Left ventricle myocardium inferior (tissue), 1 donor: ENCODE measurements around the gene MYH9. TPM values are rescaled to one million over a fixed set of nuclear protein-coding genes. Genes with fewer than 3 reads are reported as not detected.

ENCODE experiments used
- DNase-seq: peaks from one replicate; pipeline ENCODE4 v3.0.0-alpha.2; 2020
- H3K27ac ChIP-seq: fragments of 200-600 bp; replicated peaks from 2 replicates; pipeline ENCODE4 v1.8.0; 2021
- H3K27me3 ChIP-seq: fragments of 200-600 bp; 2 replicates; pipeline ENCODE4 v1.8.0; 2021; ENCODE audit warnings: low read depth
- H3K36me3 ChIP-seq: fragments of 200-600 bp; 2 replicates; pipeline ENCODE4 v1.8.0; 2021
- H3K4me1 ChIP-seq: fragments of 200-600 bp; 2 replicates; pipeline ENCODE4 v1.8.0; 2021
- H3K4me3 ChIP-seq: fragments of 200-600 bp; 2 replicates; pipeline ENCODE4 v1.8.0; 2021; ENCODE audit warnings: mild to moderate bottlenecking, moderate library complexity
- H3K9me3 ChIP-seq: fragments of 200-600 bp; replicated peaks from 2 replicates; pipeline ENCODE4 v1.8.0; 2021
- CTCF ChIP-seq: fragments of 200-600 bp; IDR thresholded peaks from 2 replicates; pipeline ENCODE4 v1.8.0; 2021; ENCODE audit warnings: antibody characterized with exemption, mild to moderate bottlenecking, borderline replicate concordance
- intact Hi-C: fragments of 100-400 bp; cut with micrococcal nuclease; formaldehyde crosslinking; loops from one replicate; pipeline ENCODE4 v1.11.0; 2022
- total RNA-seq: library from RNA; stranded (reverse); fragmentation: NEBNext Ultra II Directional; extraction: Animal tissue kit (Norgen Biotek cat#: 25700); gene quantifications from one replicate; pipeline ENCODE4 v1.2.1, GENCODE V29; 2021
- donor health status: DM: no; HTN: yes; CAD: no; lungs with severe emphysema.

MYH9 gene
- total RNA-seq, 1 donor from 2014 or later: 150 TPM

DNA sequence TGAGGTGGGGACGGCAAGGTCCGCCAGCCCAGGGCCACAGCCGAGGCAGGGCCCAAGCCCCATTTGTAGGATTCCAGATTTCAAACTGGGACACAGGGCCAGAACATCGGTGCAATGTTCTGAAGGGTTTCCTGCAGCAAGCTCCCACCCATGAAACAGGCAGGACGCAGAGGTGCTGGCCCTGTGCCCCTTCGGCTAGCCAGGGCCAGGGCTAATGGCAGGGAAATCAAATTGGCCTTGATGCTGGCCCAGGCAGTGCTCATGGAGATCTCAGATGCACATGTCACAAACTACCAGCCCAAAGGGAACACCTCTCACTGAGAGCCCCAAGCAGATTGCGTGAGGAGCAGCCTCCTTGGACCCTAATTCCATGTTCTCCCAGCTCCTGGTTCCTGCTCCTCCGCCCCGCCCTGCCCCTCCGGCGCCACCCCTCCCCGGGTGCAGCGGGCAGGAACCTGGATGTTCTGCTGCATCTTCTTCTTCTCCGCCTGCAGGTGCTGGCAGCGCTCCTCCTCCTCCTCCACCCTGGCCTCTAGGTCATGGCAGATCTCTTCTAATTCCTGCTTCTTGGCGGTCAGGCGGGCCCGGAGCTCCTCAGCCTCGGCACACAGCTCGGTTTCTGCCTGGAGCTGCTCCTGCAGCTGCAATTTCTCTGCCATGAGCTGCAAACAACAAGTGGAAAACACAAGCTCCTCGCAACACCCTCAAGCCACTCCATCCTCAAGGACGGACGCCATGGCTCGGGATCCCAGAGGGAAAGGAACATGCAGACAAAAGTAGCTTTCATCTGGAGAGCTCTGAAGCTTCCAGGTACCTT, 87.2 kb downstream of the MYH9 start:
- intact Hi-C loops: loop anchor here (5.0 kb wide), 1 partner anchor 172 kb away; no protein-coding TSS in a partner anchor
- Histone ChIP-seq H3K27me3 (no peaks in the 10 kb centered on the region), H3K36me3 (peaks cover 100% of the 10 kb centered on the region), H3K27ac (peak overlapping the region; percentile 22), H3K4me1 (peaks cover 15% of the 10 kb centered on the region), H3K4me3 (no peak overlapping the region), H3K9me3 (no peaks in the 10 kb centered on the region)
- DNase-seq: no peak
- TF ChIP-seq CTCF: no peak

DNA sequence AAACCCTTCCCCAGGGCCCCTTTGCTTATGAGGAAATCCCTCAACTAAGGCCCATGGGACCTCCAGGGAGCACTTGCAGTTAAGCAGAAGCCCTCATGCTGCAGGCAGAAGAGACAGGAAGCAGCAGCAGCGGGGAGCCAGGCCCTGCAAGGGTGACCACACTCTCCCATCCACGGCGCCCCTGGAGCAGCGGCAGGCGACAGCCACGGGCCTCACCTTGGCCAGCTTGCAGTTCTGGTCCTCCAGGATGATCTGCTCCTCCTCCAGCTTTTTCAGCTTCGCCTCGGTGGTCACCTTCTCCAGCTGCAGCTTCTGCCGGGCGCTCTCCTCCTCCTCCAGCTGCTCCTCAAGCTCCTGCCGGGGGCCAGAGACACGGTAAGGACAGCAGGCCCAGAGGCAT, 87.9 kb downstream of the MYH9 start:
- no peak for DNase-seq
- H3K9me3 ChIP-seq: no peaks in the 10 kb centered on the region
- no peaks in the 10 kb centered on the region for H3K27me3 ChIP-seq
- no peak overlapping the region for H3K4me3 ChIP-seq
- peak overlapping the region; percentile 32 for H3K27ac ChIP-seq
- no peak for TF ChIP-seq CTCF
- peaks cover 14% of the 10 kb centered on the region for H3K4me1 ChIP-seq
- peaks cover 100% of the 10 kb centered on the region for H3K36me3 ChIP-seq
- intact Hi-C loops: loop anchor here (5.0 kb wide), 1 partner anchor 172 kb away; no protein-coding TSS in a partner anchor

DNA sequence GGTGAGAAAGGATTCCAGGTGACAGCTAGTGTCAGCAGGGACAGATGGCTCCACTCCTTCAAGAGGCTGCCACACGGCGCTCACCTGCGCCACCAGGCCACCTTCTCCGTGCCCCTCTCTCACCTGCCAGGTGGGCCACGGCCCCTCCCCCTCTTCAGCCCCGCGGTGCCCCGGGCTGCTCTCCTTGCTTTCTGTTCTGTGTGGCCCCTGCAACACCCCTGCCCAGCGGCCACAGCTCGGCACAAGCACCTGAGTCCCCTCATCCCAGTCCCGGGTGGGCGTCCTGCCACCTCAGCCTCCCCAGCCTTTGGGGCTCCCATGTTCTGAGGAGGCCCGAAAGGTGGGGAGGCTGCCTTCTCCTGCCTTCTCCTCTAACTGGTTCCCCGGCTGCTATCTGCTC, 88.5 kb downstream of the MYH9 start:
- peaks cover 10% of the 10 kb centered on the region for H3K4me1 ChIP-seq

GRCh38 chr22:36298601-36299000, 89.2 kb downstream of the MYH9 start:
- Histone ChIP-seq H3K27me3 (no peaks in the 10 kb centered on the region), H3K9me3 (no peaks in the 10 kb centered on the region), H3K36me3 (peaks cover 100% of the 10 kb centered on the region), H3K4me3 (no peak overlapping the region), H3K4me1 (peaks cover 10% of the 10 kb centered on the region), H3K27ac (no peak overlapping the region)
- intact Hi-C loops: no loop called here
- no peak for TF ChIP-seq CTCF
- DNase-seq: no peak

More for the DNA sequence above, 88.5 kb downstream of the MYH9 start:
- no peak for TF ChIP-seq CTCF
- intact Hi-C loops: no loop called here
- no peaks in the 10 kb centered on the region for H3K9me3 ChIP-seq
- H3K27me3 ChIP-seq: no peaks in the 10 kb centered on the region
- peaks cover 100% of the 10 kb centered on the region for H3K36me3 ChIP-seq
- H3K27ac ChIP-seq: peak overlapping the region; percentile 32
- no peak overlapping the region for H3K4me3 ChIP-seq
- no peak for DNase-seq

DNA sequence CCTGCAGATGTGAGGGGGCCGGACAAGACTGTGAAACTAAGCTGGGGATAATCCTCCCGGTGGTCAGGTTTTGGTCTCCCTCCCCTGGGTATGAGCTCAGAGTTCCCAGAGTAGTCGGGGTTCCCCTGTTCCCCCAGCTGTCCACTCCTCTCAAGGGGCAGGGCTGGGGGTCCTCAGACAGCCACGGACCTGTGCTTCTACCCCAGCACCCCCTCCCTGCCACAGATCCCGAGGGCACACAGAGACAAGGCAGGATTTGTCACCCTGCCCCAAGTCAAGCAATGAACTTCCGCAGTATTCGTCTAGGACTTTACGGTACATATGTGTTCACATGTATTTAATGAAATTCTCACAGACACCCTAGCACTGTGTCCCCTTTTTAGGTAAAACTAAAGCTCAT, 89.6 kb downstream of the MYH9 start:
- Histone ChIP-seq H3K9me3 (no peaks in the 10 kb centered on the region), H3K36me3 (peaks cover 100% of the 10 kb centered on the region), H3K27me3 (no peaks in the 10 kb centered on the region), H3K4me1 (peaks cover 10% of the 10 kb centered on the region), H3K4me3 (no peak overlapping the region), H3K27ac (no peak overlapping the region)
- DNase-seq: no peak
- intact Hi-C loops: no loop called here
- no peak for TF ChIP-seq CTCF
